ENCODE results near the gene PTPN3. TPM values are rescaled to one million over a fixed set of nuclear protein-coding genes. Genes with fewer than 3 reads are reported as not detected.

PTPN3 gene
- total and polyA plus RNA-seq, 9 of the 15 experiments (the other 6 are each of a cell fraction or from before 2014, with no cell fraction given): 0.02 TPM; not detected in 8

- FAIRE-seq (no peak), DNase-seq (ENCODE audit: extremely low read depth in 1 of 4, low spot score in 3 of 4) (no peak), ATAC-seq (no peak)
- CTCF ChIA-PET (ENCODE audit: low intra/inter-chr PET ratio): no interaction called here
- intact Hi-C loops (cut with micrococcal nuclease) (no loop called here), in situ Hi-C loops (cut with MboI) (no loop called here)
- H3K9me3 ChIP-seq (replicated peaks; ENCODE audit: control insufficient read depth, insufficient read depth, low read depth, low read length): no peaks in the 10 kb centered on the region
- H4K20me1 ChIP-seq (replicated peaks; ENCODE audit: control insufficient read depth, insufficient read depth, low read length): no peaks in the 10 kb centered on the region
- no peak overlapping the region for H3K4me2 ChIP-seq (ENCODE audit: insufficient read depth, low read length)
- H3K79me2 ChIP-seq (ENCODE audit: control insufficient read depth, insufficient read depth, low read length): no peaks in the 10 kb centered on the region
- H3K4me1 ChIP-seq (replicated peaks in 1 of 2; ENCODE audit: control insufficient read depth in 2 of 2, insufficient read depth in 2 of 2, low read length in 2 of 2): peaks cover 0 to 4% of the 10 kb centered on the region in 2 experiments; a peak in 2 of 5 replicates
- H3K9me1 ChIP-seq (ENCODE audit: control insufficient read depth, insufficient read depth, low read length): no peaks in the 10 kb centered on the region
- POLR2A ChIA-PET: no interaction called here
- no peak overlapping the region for H2AFZ ChIP-seq (ENCODE audit: low read depth, low read length)
- no peak overlapping the region for H3K4me3 ChIP-seq
- H3K9ac ChIP-seq (ENCODE audit: insufficient read depth in 1 of 2, low read depth in 2 of 2, low read length in 2 of 2): no peak overlapping the region
- peaks cover 5 to 8% of the 10 kb centered on the region in 2 experiments; a peak in 4 of 5 replicates for H3K27me3 ChIP-seq (ENCODE audit: control insufficient read depth in 2 of 2, insufficient read depth in 2 of 2, low read length in 2 of 2)
- WGBS (ENCODE audit: insufficient coverage, low coverage, missing lambda C conversion rate): 2% methylated on average over 5 of the region's 5 CpGs
- no peaks in the 10 kb centered on the region for H3K36me3 ChIP-seq (ENCODE audit: control insufficient read depth, insufficient read depth, low read length)
- no peak for TF ChIP-seq ZNF384 (IDR thresholded peaks at IDR 0.05; ENCODE audit: low read depth, low read length)
- no peak overlapping the region for H3K27ac ChIP-seq (ENCODE audit: extremely low read depth, low read depth, low read length)
- BruUV-seq (replicated peaks): no TSS peak
These were observed 40.2 kb upstream of the PTPN3 start for GRCh38 chr9:109538346-109538745.

GRCh38 chr9:109537288-109537687 lies 39.2 kb upstream of the PTPN3 start:
- no peaks in the 10 kb centered on the region for H3K9me1 ChIP-seq (ENCODE audit: control insufficient read depth, insufficient read depth, low read length)
- no peak overlapping the region for H3K4me3 ChIP-seq
- no peak overlapping the region for H3K9ac ChIP-seq (ENCODE audit: insufficient read depth in 1 of 2, low read depth in 2 of 2, low read length in 2 of 2)
- no peak overlapping the region for H2AFZ ChIP-seq (ENCODE audit: low read depth, low read length)
- ATAC-seq (no peak), FAIRE-seq (no peak), DNase-seq (ENCODE audit: extremely low read depth in 1 of 4, low spot score in 3 of 4) (no peak)
- H3K27me3 ChIP-seq (ENCODE audit: control insufficient read depth in 2 of 2, insufficient read depth in 2 of 2, low read length in 2 of 2): peaks cover 5 to 9% of the 10 kb centered on the region in 2 experiments; a peak in 4 of 5 replicates
- H3K36me3 ChIP-seq (ENCODE audit: control insufficient read depth, insufficient read depth, low read length): no peaks in the 10 kb centered on the region
- POLR2A ChIA-PET: interaction anchor here (1.0 kb wide), 1 partner anchor 16 kb away, joined by 3 read pairs; no protein-coding TSS in a partner anchor
- H3K9me3 ChIP-seq (replicated peaks; ENCODE audit: control insufficient read depth, insufficient read depth, low read depth, low read length): no peaks in the 10 kb centered on the region
- H4K20me1 ChIP-seq (replicated peaks; ENCODE audit: control insufficient read depth, insufficient read depth, low read length): no peaks in the 10 kb centered on the region
- H3K27ac ChIP-seq (ENCODE audit: extremely low read depth, low read depth, low read length): no peak overlapping the region
- no peaks in the 10 kb centered on the region for H3K79me2 ChIP-seq (ENCODE audit: control insufficient read depth, insufficient read depth, low read length)
- intact Hi-C loops (cut with micrococcal nuclease) (no loop called here), in situ Hi-C loops (cut with MboI) (no loop called here)
- BruUV-seq (replicated peaks): no TSS peak
- 0% methylated on average over 6 of the region's 6 CpGs for WGBS (ENCODE audit: insufficient coverage, low coverage, missing lambda C conversion rate)
- CTCF ChIA-PET (ENCODE audit: low intra/inter-chr PET ratio): no interaction called here
- peaks cover 0 to 4% of the 10 kb centered on the region in 2 experiments; a peak in 2 of 5 replicates for H3K4me1 ChIP-seq (replicated peaks in 1 of 2; ENCODE audit: control insufficient read depth in 2 of 2, insufficient read depth in 2 of 2, low read length in 2 of 2)
- H3K4me2 ChIP-seq (ENCODE audit: insufficient read depth, low read length): no peak overlapping the region
- TF ChIP-seq RNF219 (CRISPR knock-in tag; IDR thresholded peaks at IDR 0.05) (no peak), ZBTB11 (CRISPR knock-in tag; IDR thresholded peaks at IDR 0.05) (no peak), ZNF75A (CRISPR knock-in tag; IDR thresholded peaks at IDR 0.05) (no peak), ZBTB12 (CRISPR knock-in tag; IDR thresholded peaks at IDR 0.05) (no peak), MBD2 (IDR thresholded peaks at IDR 0.05; ENCODE audit: borderline replicate concordance, low read depth) (no peak), PTTG1 (tag; IDR thresholded peaks at IDR 0.05; ENCODE audit: low read depth) (no peak), PHTF2 (CRISPR knock-in tag; IDR thresholded peaks at IDR 0.05) (no peak), TCFL5 (CRISPR knock-in tag; conservative IDR thresholded peaks at IDR 0.05) (no peak)
